Suprapubic skin (tissue), 4 donors: ENCODE data around the gene VMO1.

Experiments
- CTCF ChIP-seq, 2 donors: fragments of 200-600 bp in 1 of 2; fragments of 450-650 bp in 1 of 2; sonication (generic) in 1 of 2; IDR thresholded peaks; one replicate each; pipeline ENCODE4 v1.5.1; 2016 to 2019; ENCODE audit warnings: antibody characterized with exemption in 2 of 2, mild to moderate bottlenecking in 1 of 2, moderate library complexity in 1 of 2
- EP300 ChIP-seq: sonication (generic); formaldehyde crosslinking; IDR thresholded peaks from one replicate; pipeline ENCODE4 v1.6.1; 2017; ENCODE audit warnings: antibody characterized with exemption
- POLR2A ChIP-seq, 2 donors: fragments of 450-650 bp; IDR thresholded peaks; one replicate each; pipeline ENCODE4 v1.6.1; 2017; ENCODE audit warnings: antibody characterized with exemption in 2 of 2, mild to moderate bottlenecking in 2 of 2, moderate library complexity in 2 of 2
- POLR2AphosphoS5 ChIP-seq, 3 donors: sonication (generic); formaldehyde crosslinking; IDR thresholded peaks; one replicate each; pipeline ENCODE4 v1.6.1; 2017; ENCODE audit warnings: antibody characterized with exemption in 3 of 3

GRCh38 chr17:4782652-4783051, 3.5 kb downstream of the VMO1 start:
- no peak for TF ChIP-seq CTCF (IDR thresholded peaks at IDR 0.05)
- no peak for TF ChIP-seq POLR2A (IDR thresholded peaks at IDR 0.05)
- no peak for TF ChIP-seq POLR2AphosphoS5 (IDR thresholded peaks at IDR 0.05)
- no peak for TF ChIP-seq EP300
